Measurements from ENCODE around the gene NSUN2.

The NSUN2 gene

GRCh38 chr5:6604341-6604740 is 28.5 kb downstream of the NSUN2 start:
- no peak for DNase-seq (ENCODE audit: low spot score)

- no peak for DNase-seq (ENCODE audit: low spot score)
Measured at GRCh38 chr5:6603643-6604042, 29.2 kb downstream of the NSUN2 start.

GRCh38 chr5:6602441-6602840 is 30.4 kb downstream of the NSUN2 start:
- DNase-seq (ENCODE audit: low spot score), result no peak

- DNase-seq (ENCODE audit: low spot score), result no peak
Measured at GRCh38 chr5:6601816-6602215, 31.0 kb downstream of the NSUN2 start.

- no peak for DNase-seq (ENCODE audit: low spot score)
Measured at GRCh38 chr5:6601271-6601670, 31.6 kb downstream of the NSUN2 start.

GRCh38 chr5:6599739-6600138 is 33.1 kb downstream of the NSUN2 start:
- no peak for DNase-seq (ENCODE audit: low spot score)

GRCh38 chr5:6598351-6598900 is 34.4 kb downstream of the NSUN2 start:
- no peak for DNase-seq (ENCODE audit: low spot score)

GRCh38 chr5:6597557-6597956 is 35.3 kb downstream of the NSUN2 start:
- no peak for DNase-seq (ENCODE audit: low spot score)

- DNase-seq (ENCODE audit: low spot score), result no peak
Measured at GRCh38 chr5:6596388-6596787, 36.5 kb downstream of the NSUN2 start.

- no peak for DNase-seq (ENCODE audit: low spot score)
Measured at GRCh38 chr5:6595405-6595804, 37.4 kb downstream of the NSUN2 start.

GRCh38 chr5:6594066-6594465 is 38.8 kb downstream of the NSUN2 start:
- DNase-seq (ENCODE audit: low spot score), result no peak

- no peak for DNase-seq (ENCODE audit: low spot score)
Measured at GRCh38 chr5:6593148-6594016, 39.5 kb downstream of the NSUN2 start.

- DNase-seq (ENCODE audit: low spot score), result no peak
Measured at GRCh38 chr5:6592601-6593000, 40.2 kb downstream of the NSUN2 start.

- DNase-seq (ENCODE audit: low spot score), result no peak
Measured at GRCh38 chr5:6591671-6592288, 41.1 kb downstream of the NSUN2 start.

GRCh38 chr5:6590581-6590980 is 42.3 kb downstream of the NSUN2 start:
- no peak for DNase-seq (ENCODE audit: low spot score)

- no peak for DNase-seq (ENCODE audit: low spot score)
Measured at GRCh38 chr5:6587171-6587570, 45.7 kb downstream of the NSUN2 start.

GRCh38 chr5:6586647-6587042 is 46.2 kb downstream of the NSUN2 start:
- DNase-seq (ENCODE audit: low spot score), result no peak

- DNase-seq (ENCODE audit: low spot score), result no peak
Measured at GRCh38 chr5:6585939-6586646, 46.8 kb downstream of the NSUN2 start.

- DNase-seq (ENCODE audit: low spot score), result peak; percentile 61
Measured at GRCh38 chr5:6585168-6585567, 47.7 kb downstream of the NSUN2 start.

- no peak for DNase-seq (ENCODE audit: low spot score)
Measured at GRCh38 chr5:6584727-6585126, 48.1 kb downstream of the NSUN2 start.

GRCh38 chr5:6584101-6584645 is 48.7 kb downstream of the NSUN2 start:
- no peak for DNase-seq (ENCODE audit: low spot score)

Measured in kidney capillary endothelial cell (primary cell).